Measurements from ENCODE around the gene AMD1. TPM values are rescaled to one million over a fixed set of nuclear protein-coding genes. Genes with fewer than 3 reads are reported as not detected.

Gene AMD1
- total RNA-seq (2022; extraction: Qiagen RNA extraction; ENCODE audit: low read depth), result 158 to 172 TPM (median 161 TPM) in 5 replicates

DNA sequence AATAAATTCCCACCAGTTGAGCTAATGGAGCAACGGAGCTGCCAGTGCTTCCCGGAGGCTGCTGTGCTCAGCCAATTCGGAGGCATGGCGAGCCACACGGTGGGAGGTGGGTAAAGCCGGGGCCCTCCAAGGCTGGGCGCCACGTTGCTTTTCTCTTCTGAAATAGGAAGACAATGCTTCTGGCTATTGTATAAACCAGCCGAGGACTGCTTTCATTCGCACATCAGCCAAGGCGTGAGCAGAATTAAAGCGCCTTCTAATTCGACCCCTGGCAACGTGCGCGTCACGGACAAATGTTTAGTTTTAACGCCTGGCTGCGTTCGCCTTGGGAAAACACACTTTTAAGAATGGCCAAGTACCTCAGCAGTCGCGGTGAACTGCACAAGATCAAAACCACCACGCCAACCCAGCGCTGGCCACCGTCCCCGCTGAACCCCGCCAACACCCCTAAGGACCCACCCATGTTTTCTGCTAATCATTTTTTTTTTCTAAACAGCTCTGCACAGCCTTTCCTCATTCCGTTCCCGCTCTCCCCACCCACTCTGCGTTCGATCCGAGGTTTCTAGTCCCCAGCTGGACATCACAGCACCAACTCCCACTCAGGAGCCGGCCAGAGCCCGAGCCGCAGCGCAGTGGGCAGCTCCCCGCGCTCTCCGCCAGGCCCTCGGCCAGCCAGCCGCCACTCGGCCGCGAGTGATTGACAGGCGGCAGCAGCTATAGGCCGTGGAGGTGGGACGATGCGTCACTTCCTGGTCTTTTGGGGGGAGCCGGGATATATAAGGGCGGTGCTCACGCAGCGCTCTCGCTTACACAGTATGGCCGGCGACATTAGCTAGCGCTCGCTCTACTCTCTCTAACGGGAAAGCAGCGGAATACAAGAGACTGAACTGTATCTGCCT, at the start of gene AMD1:
AMD1 (plus strand) TSS at position 805 of the 899 bp plus-strand sequence. CDS start 321 bp downstream, outside the sequence.

Other genes with a start within 250 kb of the AMD1 start
- gene CDK19, start 59.3 kb upstream of the AMD1 start, total RNA-seq (2022; extraction: Qiagen RNA extraction; ENCODE audit: low read depth), result 3.5 to 5.6 TPM (median 5.1 TPM) in 5 replicates
- 94.3 to 119 TPM (median 98.0 TPM) in 5 replicates for gene GTF3C6, start 83.9 kb downstream of the AMD1 start, total RNA-seq (2022; extraction: Qiagen RNA extraction; ENCODE audit: low read depth)
- gene RPF2, start 107.3 kb downstream of the AMD1 start, total RNA-seq (2022; extraction: Qiagen RNA extraction; ENCODE audit: low read depth), result 27.6 to 39.1 TPM (median 32.8 TPM) in 5 replicates
- 0.56 to 0.91 TPM (median 0.62 TPM) in 5 replicates for gene SLC16A10, start 212.7 kb downstream of the AMD1 start, total RNA-seq (2022; extraction: Qiagen RNA extraction; ENCODE audit: low read depth)

Measured in A549 treated with GW870086 at 1 μM for 4 hours (cell line).